Measurements from ENCODE around the gene UBR2. TPM values are rescaled to one million over a fixed set of nuclear protein-coding genes. Genes with fewer than 3 reads are reported as not detected.

The UBR2 gene
- total and polyA plus RNA-seq, 9 of the 15 experiments (the other 6 are each of a cell fraction or from before 2014, with no cell fraction given): 9.1 to 38.9 (median 23.4) TPM

DNA sequence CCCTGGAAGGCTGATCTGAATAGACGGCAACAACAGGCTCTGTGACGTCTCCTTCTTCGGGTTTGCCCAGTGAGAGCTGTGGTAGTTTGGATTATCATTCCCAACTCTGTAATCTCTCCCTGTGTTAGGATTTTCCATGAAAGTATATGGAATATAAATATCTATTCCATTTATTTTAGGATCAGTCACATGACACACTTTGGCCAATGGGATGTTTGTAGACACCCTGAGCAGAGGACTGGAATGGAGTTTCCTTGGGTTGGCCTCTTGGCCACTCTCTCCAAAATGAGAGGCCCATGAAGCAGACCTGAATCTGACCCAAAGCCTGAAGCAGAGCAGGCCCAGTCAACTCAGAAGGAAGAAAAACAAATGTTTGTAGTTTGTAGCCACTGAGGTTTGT lies 37.2 kb upstream of the UBR2 start:
- Histone ChIP-seq H3K9ac (ENCODE audit: insufficient read depth in 1 of 2, low read depth in 2 of 2, low read length in 2 of 2) (no peak overlapping the region), H3K79me2 (ENCODE audit: control insufficient read depth, insufficient read depth, low read length) (no peaks in the 10 kb centered on the region), H3K27me3 (ENCODE audit: control insufficient read depth in 2 of 2, insufficient read depth in 2 of 2, low read length in 2 of 2) (peaks cover 0 to 8% of the 10 kb centered on the region in 2 experiments; a peak in 3 of 5 replicates), H2AFZ (ENCODE audit: low read depth, low read length) (no peak overlapping the region), H3K27ac (ENCODE audit: extremely low read depth, low read depth, low read length) (no peak overlapping the region), H3K9me1 (ENCODE audit: control insufficient read depth, insufficient read depth, low read length) (no peaks in the 10 kb centered on the region), H3K9me3 (replicated peaks; ENCODE audit: control insufficient read depth, insufficient read depth, low read depth, low read length) (no peaks in the 10 kb centered on the region), H4K20me1 (replicated peaks; ENCODE audit: control insufficient read depth, insufficient read depth, low read length) (no peaks in the 10 kb centered on the region), H3K4me2 (ENCODE audit: insufficient read depth, low read length) (no peak overlapping the region), H3K36me3 (ENCODE audit: control insufficient read depth, insufficient read depth, low read length) (no peaks in the 10 kb centered on the region), H3K4me1 (replicated peaks in 1 of 2; ENCODE audit: control insufficient read depth in 2 of 2, insufficient read depth in 2 of 2, low read length in 2 of 2) (no peaks in the 10 kb centered on the region; a peak in 1 of 5 replicates), H3K4me3 (no peak overlapping the region)
- WGBS (ENCODE audit: insufficient coverage, low coverage, missing lambda C conversion rate): 41% methylated on average over 3 of the region's 3 CpGs
- POLR2A ChIA-PET: interaction anchor here (0.5 to 2.8 kb wide), 3 partner anchors 11 to 164 kb away, joined by 3 to 6 read pairs (median 3); no protein-coding TSS in a partner anchor
- CTCF ChIA-PET (ENCODE audit: low intra/inter-chr PET ratio): no interaction called here
- ATAC-seq: 0 out of 3 replicates have a peak, but pooled peaks have one; percentile 40
- no peak for FAIRE-seq
- intact Hi-C loops (cut with micrococcal nuclease) (no loop called here), in situ Hi-C loops (cut with MboI) (loop anchor here (25.0 kb wide), 1 partner anchor 214 kb away; no protein-coding TSS in a partner anchor)
- no TSS peak for BruUV-seq (replicated peaks)
- DNase-seq (ENCODE audit: extremely low read depth in 1 of 4, low spot score in 3 of 4): peak in 2 of 4 experiments; percentile 68 to 69
- TF ChIP-seq, protein P1, sequence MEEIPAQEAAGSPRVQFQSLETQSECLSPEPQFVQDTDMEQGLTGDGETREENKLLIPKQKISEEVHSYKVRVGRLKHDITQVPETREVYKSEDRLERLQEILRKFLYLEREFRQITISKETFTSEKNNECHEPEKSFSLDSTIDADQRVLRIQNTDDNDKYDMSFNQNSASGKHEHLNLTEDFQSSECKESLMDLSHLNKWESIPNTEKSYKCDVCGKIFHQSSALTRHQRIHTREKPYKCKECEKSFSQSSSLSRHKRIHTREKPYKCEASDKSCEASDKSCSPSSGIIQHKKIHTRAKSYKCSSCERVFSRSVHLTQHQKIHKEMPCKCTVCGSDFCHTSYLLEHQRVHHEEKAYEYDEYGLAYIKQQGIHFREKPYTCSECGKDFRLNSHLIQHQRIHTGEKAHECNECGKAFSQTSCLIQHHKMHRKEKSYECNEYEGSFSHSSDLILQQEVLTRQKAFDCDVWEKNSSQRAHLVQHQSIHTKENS (CRISPR knock-in tag; IDR thresholded peaks at IDR 0.05): no peak
- TF ChIP-seq RAD51 (IDR thresholded peaks at IDR 0.05; ENCODE audit: borderline replicate concordance, low read depth): peak; percentile 68
- TF ChIP-seq SOX6 (IDR thresholded peaks at IDR 0.05): no peak
- TF ChIP-seq ZNF79 (CRISPR knock-in tag; IDR thresholded peaks at IDR 0.05; ENCODE audit: low read depth): no peak
- no peak for TF ChIP-seq DLX4 (CRISPR knock-in tag; IDR thresholded peaks at IDR 0.05)
- TF ChIP-seq USF1 (CRISPR knock-in tag; IDR thresholded peaks at IDR 0.05): peak; percentile 64
- no peak for TF ChIP-seq ZNF41 (CRISPR knock-in tag; conservative IDR thresholded peaks at IDR 0.05)
- no peak for TF ChIP-seq CBFA2T2 (conservative IDR thresholded peaks at IDR 0.05)
- TF ChIP-seq THAP7 (CRISPR knock-in tag; IDR thresholded peaks at IDR 0.05): no peak
- no peak for TF ChIP-seq ZBTB8A (IDR thresholded peaks at IDR 0.05; ENCODE audit: partially characterized antibody)
- TF ChIP-seq NCOA2 (IDR thresholded peaks at IDR 0.05; ENCODE audit: partially characterized antibody in 2 of 2): no peak
- TF ChIP-seq L3MBTL2 (IDR thresholded peaks at IDR 0.05): no peak
- TF ChIP-seq USF2 (CRISPR knock-in tag; IDR thresholded peaks at IDR 0.05): peak; percentile 48
- TF ChIP-seq RNF2 (IDR thresholded peaks at IDR 0.05): no peak
- TF ChIP-seq, protein P2, sequence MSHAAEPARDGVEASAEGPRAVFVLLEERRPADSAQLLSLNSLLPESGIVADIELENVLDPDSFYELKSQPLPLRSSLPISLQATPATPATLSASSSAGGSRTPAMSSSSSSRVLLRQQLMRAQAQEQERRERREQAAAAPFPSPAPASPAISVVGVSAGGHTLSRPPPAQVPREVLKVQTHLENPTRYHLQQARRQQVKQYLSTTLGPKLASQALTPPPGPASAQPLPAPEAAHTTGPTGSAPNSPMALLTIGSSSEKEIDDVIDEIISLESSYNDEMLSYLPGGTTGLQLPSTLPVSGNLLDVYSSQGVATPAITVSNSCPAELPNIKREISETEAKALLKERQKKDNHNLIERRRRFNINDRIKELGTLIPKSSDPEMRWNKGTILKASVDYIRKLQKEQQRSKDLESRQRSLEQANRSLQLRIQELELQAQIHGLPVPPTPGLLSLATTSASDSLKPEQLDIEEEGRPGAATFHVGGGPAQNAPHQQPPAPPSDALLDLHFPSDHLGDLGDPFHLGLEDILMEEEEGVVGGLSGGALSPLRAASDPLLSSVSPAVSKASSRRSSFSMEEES (CRISPR knock-in tag; IDR thresholded peaks at IDR 0.05): peak; percentile 90
- no peak for TF ChIP-seq FOXP1 (CRISPR knock-in tag; IDR thresholded peaks at IDR 0.05)
- no peak for TF ChIP-seq ZNF76 (CRISPR knock-in tag; IDR thresholded peaks at IDR 0.05; ENCODE audit: borderline replicate concordance)
